Astrocyte (in vitro differentiated cells and primary cell): ENCODE results near the gene LYRM4. TPM values are rescaled to one million over a fixed set of nuclear protein-coding genes. Genes with fewer than 3 reads are reported as not detected.

Experiments used
- DNase-seq: peaks from one replicate; pipeline ENCODE4 v3.0.0-alpha.2; 2010; ENCODE audit warnings: low read depth
- FAIRE-seq: peaks from 2 replicates; lab custom pipeline; 2011; peaks lifted over from hg19 to GRCh38; lab: Jason Lieb, UNC
- H2AFZ ChIP-seq: 2 replicates; pipeline ENCODE4 v1.6.0; 2012; ENCODE audit warnings: low read depth, low read length, inconsistent platforms
- H3K27ac ChIP-seq: 2 replicates; pipeline ENCODE4 v1.5.1; 2011; ENCODE audit warnings: low read depth, low read length, inconsistent platforms
- H3K27me3 ChIP-seq: 2 replicates; pipeline ENCODE4 v1.6.0; 2011; ENCODE audit warnings: low read length, inconsistent platforms; ENCODE audit not compliant: insufficient read depth
- H3K36me3 ChIP-seq: 2 replicates; pipeline ENCODE4 v1.5.1; 2011; ENCODE audit warnings: low read length, inconsistent platforms; ENCODE audit not compliant: insufficient read depth
- H3K4me1 ChIP-seq: 2 replicates; pipeline ENCODE4 v1.5.1; 2011; ENCODE audit warnings: low read length, inconsistent platforms; ENCODE audit not compliant: insufficient read depth
- H3K4me2 ChIP-seq: 2 replicates; pipeline ENCODE4 v1.6.0; 2012; ENCODE audit warnings: low read length, inconsistent platforms
- H3K4me3 ChIP-seq: 2 replicates; pipeline ENCODE4 v1.5.1; 2011; ENCODE audit warnings: low read depth, mild to moderate bottlenecking, low read length, inconsistent platforms; ENCODE audit not compliant: insufficient read depth
- H3K79me2 ChIP-seq: 2 replicates; pipeline ENCODE4 v1.6.0; 2012; ENCODE audit warnings: mild to moderate bottlenecking, low read length, inconsistent platforms; ENCODE audit not compliant: insufficient read depth
- H3K9ac ChIP-seq: 2 replicates; pipeline ENCODE4 v1.6.0; 2012; ENCODE audit warnings: mild to moderate bottlenecking, low read length, inconsistent platforms
- H3K9me3 ChIP-seq: 2 replicates; pipeline ENCODE4 v1.5.1; 2012; ENCODE audit warnings: low read depth, mild to moderate bottlenecking, low read length, inconsistent platforms; ENCODE audit not compliant: insufficient read depth
- H4K20me1 ChIP-seq: 2 replicates; pipeline ENCODE4 v1.6.0; 2012; ENCODE audit warnings: low read length, inconsistent platforms; ENCODE audit not compliant: insufficient read depth
- H3K27ac Mint-ChIP-seq: one replicate; pipeline ENCODE4 v1.8.0; 2021; ENCODE audit warnings: mild to moderate bottlenecking, mixed read lengths; ENCODE audit not compliant: unreplicated experiment
- H3K27me3 Mint-ChIP-seq: one replicate; pipeline ENCODE4 v1.8.0; 2021; ENCODE audit warnings: low read depth, mixed read lengths; ENCODE audit not compliant: unreplicated experiment
- H3K36me3 Mint-ChIP-seq: one replicate; pipeline ENCODE4 v1.8.0; 2021; ENCODE audit warnings: low read depth, mixed read lengths; ENCODE audit not compliant: unreplicated experiment
- H3K4me1 Mint-ChIP-seq: one replicate; pipeline ENCODE4 v1.8.0; 2021; ENCODE audit warnings: low read depth, mixed read lengths; ENCODE audit not compliant: unreplicated experiment
- H3K4me3 Mint-ChIP-seq: one replicate; pipeline ENCODE4 v1.8.0; 2021; ENCODE audit warnings: mild to moderate bottlenecking, moderate library complexity, mixed read lengths; ENCODE audit not compliant: unreplicated experiment
- H3K9me3 Mint-ChIP-seq: one replicate; pipeline ENCODE4 v1.8.0; 2021; ENCODE audit warnings: mild to moderate bottlenecking, mixed read lengths; ENCODE audit not compliant: unreplicated experiment
- EZH2 ChIP-seq: IDR thresholded peaks from 2 replicates; pipeline ENCODE4 v1.6.1; 2012; ENCODE audit warnings: mild to moderate bottlenecking, low read length, inconsistent platforms; ENCODE audit not compliant: insufficient read depth
- total RNA-seq: library from RNA; stranded (reverse); gene quantifications from 2 replicates; pipeline ENCODE4 v1.2.1, GENCODE V29; 2021
- TF ChIP-seq, protein P1 (sequence below): IDR thresholded peaks from 2 replicates; pipeline ENCODE4 v1.5.1; 2011; ENCODE audit warnings: low read depth, mild to moderate bottlenecking, inconsistent platforms, low read length, moderate library complexity; ENCODE audit not compliant: insufficient read depth

The LYRM4 gene
- total RNA-seq, 1 donor from 2014 or later: 39.1 TPM

DNA sequence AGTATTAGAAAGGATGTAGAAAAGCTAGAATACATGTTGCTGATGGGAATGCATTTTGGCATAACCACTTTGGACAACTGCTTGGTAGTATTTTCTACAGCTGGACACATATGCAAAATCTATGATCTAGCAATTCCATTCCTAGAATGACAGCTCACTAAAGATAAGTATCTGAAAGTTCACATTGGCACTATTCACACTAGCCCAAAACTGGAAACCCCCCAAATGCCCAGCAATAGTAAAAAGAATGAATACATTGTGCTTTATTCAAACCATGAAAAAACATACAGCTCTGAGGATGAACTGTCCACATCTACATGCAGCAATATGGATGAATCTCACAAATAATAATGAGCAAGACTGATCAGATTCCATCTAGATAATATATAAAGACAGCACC lies 96.7 kb downstream of the LYRM4 start:
- H3K9me3 Mint-ChIP-seq: no peaks in the 10 kb centered on the region

GRCh38 chr6:5163247-5163646 lies 97.5 kb downstream of the LYRM4 start:
- Histone ChIP-seq H2AFZ (no peak overlapping the region), H3K27ac (no peak overlapping the region), H3K4me2 (no peak overlapping the region), H3K9ac (no peak overlapping the region), H3K9me3 (no peaks in the 10 kb centered on the region), H3K27me3 (no peaks in the 10 kb centered on the region), H3K4me3 (no peak overlapping the region), H3K79me2 (no peaks in the 10 kb centered on the region), H3K4me1 (no peaks in the 10 kb centered on the region), H4K20me1 (peaks cover 2% of the 10 kb centered on the region), H3K36me3 (no peaks in the 10 kb centered on the region)
- DNase-seq: no peak
- Mint-ChIP-seq H3K36me3 (no peaks in the 10 kb centered on the region), H3K27me3 (no peaks in the 10 kb centered on the region), H3K9me3 (no peaks in the 10 kb centered on the region), H3K4me1 (no peaks in the 10 kb centered on the region), H3K27ac (no peak overlapping the region), H3K4me3 (no peak overlapping the region)
- TF ChIP-seq, protein P1, sequence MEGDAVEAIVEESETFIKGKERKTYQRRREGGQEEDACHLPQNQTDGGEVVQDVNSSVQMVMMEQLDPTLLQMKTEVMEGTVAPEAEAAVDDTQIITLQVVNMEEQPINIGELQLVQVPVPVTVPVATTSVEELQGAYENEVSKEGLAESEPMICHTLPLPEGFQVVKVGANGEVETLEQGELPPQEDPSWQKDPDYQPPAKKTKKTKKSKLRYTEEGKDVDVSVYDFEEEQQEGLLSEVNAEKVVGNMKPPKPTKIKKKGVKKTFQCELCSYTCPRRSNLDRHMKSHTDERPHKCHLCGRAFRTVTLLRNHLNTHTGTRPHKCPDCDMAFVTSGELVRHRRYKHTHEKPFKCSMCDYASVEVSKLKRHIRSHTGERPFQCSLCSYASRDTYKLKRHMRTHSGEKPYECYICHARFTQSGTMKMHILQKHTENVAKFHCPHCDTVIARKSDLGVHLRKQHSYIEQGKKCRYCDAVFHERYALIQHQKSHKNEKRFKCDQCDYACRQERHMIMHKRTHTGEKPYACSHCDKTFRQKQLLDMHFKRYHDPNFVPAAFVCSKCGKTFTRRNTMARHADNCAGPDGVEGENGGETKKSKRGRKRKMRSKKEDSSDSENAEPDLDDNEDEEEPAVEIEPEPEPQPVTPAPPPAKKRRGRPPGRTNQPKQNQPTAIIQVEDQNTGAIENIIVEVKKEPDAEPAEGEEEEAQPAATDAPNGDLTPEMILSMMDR: no peak
- no peak for TF ChIP-seq EZH2
- no peak for FAIRE-seq

More for the DNA sequence above, 96.7 kb downstream of the LYRM4 start:
- Histone ChIP-seq H3K27me3 (no peaks in the 10 kb centered on the region), H2AFZ (no peak overlapping the region), H4K20me1 (peaks cover 4% of the 10 kb centered on the region), H3K9me3 (no peaks in the 10 kb centered on the region), H3K4me1 (no peaks in the 10 kb centered on the region), H3K36me3 (no peaks in the 10 kb centered on the region), H3K4me2 (no peak overlapping the region), H3K9ac (no peak overlapping the region), H3K79me2 (no peaks in the 10 kb centered on the region), H3K4me3 (no peak overlapping the region), H3K27ac (no peak overlapping the region)
- no peak for DNase-seq
- TF ChIP-seq, protein P1: no peak
- TF ChIP-seq EZH2: no peak
- Mint-ChIP-seq H3K36me3 (no peaks in the 10 kb centered on the region), H3K4me1 (no peaks in the 10 kb centered on the region), H3K4me3 (no peak overlapping the region), H3K27ac (no peak overlapping the region), H3K27me3 (no peaks in the 10 kb centered on the region)
- FAIRE-seq: no peak

- no peaks in the 10 kb centered on the region for H3K4me1 ChIP-seq
- TF ChIP-seq, protein P1: no peak
- TF ChIP-seq EZH2: no peak
- no peak overlapping the region for H3K4me2 ChIP-seq
- Mint-ChIP-seq H3K4me3 (no peak overlapping the region), H3K27me3 (no peaks in the 10 kb centered on the region), H3K36me3 (no peaks in the 10 kb centered on the region), H3K4me1 (no peaks in the 10 kb centered on the region), H3K27ac (no peak overlapping the region), H3K9me3 (no peaks in the 10 kb centered on the region)
- no peaks in the 10 kb centered on the region for H3K36me3 ChIP-seq
- H3K27me3 ChIP-seq: no peaks in the 10 kb centered on the region
- no peak overlapping the region for H3K9ac ChIP-seq
- no peak overlapping the region for H3K27ac ChIP-seq
- DNase-seq: no peak
- H3K4me3 ChIP-seq: no peak overlapping the region
- H3K9me3 ChIP-seq: no peaks in the 10 kb centered on the region
- H2AFZ ChIP-seq: no peak overlapping the region
- H4K20me1 ChIP-seq: no peaks in the 10 kb centered on the region
- no peak for FAIRE-seq
- no peaks in the 10 kb centered on the region for H3K79me2 ChIP-seq
Measured at GRCh38 chr6:5162355-5162754, 98.4 kb downstream of the LYRM4 start.
